ENCODE data around the gene PCBP3.

GRCh38 chr21:45825219-45825618, 181.7 kb downstream of the PCBP3 start:
- TF ChIP-seq CTCF (IDR thresholded peaks at IDR 0.05; ENCODE audit: borderline replicate concordance, extremely low read depth, low read length, poor library complexity, severe bottlenecking) (no peak), EZH2 (IDR thresholded peaks at IDR 0.05; ENCODE audit: borderline replicate concordance, low read depth, low read length, severe bottlenecking) (no peak)
